DMS 273 (cell line): ENCODE data around the gene HTR3C.
"Not testable (repeated sequence)": the region's sequence is repeated elsewhere in the genome, so short reads cannot be mapped to it uniquely, and the experiment has no call there.

Source experiments
- DNase-seq: peaks from one replicate; lab custom pipeline; 2025; ENCODE audit not compliant: unreplicated experiment; lab: John Stamatoyannopoulos, UW

HTR3C gene

GRCh38 chr3:184030536-184030935 lies 22.3 kb upstream of the HTR3C start:
- no peak for DNase-seq

DNA sequence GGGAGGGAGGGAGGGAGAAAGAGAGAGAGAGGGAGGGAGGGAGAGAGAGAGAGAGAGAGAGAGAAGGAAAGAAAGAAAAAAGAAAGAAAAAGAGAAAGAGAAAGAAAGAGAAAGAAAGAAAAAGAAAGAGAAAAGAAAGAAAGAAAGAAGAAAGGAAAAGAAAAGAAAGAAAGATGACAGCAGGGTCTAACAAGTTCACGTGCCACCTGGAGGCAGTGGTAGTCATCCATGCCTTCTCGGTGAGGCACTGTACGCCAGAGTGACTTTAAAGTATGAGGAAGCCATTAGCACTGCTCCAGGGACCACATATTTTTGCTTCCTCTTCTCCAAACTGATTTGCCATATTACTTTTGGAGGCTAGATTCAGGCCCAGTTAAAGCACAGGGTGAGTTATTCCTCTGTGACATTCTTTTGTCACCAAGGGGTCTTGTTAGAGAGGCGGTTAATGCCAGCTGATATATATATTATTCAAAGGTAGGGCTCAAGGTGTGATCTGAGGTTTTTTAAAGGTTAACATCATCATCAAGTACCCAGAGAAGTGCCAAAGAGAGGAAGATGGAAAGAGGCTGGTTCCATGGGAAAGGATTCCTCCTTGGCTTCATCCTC lies 21.6 kb upstream of the HTR3C start, which contains the start of gene HTR3D:
HTR3D (plus strand) TSS at position 556 of the 606 bp plus-strand sequence; CDS start at position 556, 0 bp downstream.
- DNase-seq, result no peak

DNA sequence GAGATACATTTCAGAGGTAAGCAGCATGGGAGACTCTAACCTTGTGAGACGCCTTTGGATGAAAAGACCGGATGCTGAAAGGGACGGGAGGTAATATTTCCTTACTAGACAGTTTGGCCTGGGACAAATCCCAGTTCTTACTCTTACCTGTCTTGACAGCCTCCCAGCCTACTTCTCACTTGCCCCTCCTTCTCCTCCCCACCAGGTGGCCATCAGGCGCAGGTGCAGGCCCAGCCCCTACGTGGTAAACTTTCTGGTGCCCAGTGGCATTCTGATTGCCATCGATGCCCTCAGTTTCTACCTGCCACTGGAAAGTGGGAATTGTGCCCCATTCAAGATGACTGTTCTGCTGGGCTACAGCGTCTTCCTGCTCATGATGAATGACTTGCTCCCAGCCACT lies 15.0 kb upstream of the HTR3C start:
- DNase-seq, result no peak

- not testable (repeated sequence) for DNase-seq
Observed at GRCh38 chr3:184038307-184038706, 14.5 kb upstream of the HTR3C start.

- peak; percentile 32 for DNase-seq
Observed at GRCh38 chr3:184039414-184039813, 13.4 kb upstream of the HTR3C start.

- peak; percentile 81 for DNase-seq
Observed at GRCh38 chr3:184040010-184040409, 12.8 kb upstream of the HTR3C start.

- no peak for DNase-seq
Observed at GRCh38 chr3:184042617-184043016, 10.2 kb upstream of the HTR3C start.

DNA sequence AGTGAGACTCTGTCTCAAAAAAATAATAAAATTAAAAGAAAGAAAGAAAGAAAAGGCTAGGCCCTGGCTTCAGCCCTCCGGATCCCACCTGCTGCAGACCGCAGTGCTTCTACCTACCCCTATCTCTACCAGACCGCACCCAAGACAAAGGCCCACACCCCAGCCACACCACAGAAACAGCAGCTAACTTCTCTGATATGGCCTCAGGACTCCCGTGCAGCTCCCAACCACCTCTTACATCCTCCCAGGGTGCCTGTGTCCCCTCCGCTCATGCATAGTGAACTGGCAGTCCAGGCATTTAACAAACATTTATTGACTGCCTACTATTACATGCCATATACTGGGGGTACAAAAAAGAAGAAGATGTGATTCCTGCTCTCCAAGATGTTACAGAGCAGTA lies 6.9 kb upstream of the HTR3C start:
- no peak for DNase-seq

DNA sequence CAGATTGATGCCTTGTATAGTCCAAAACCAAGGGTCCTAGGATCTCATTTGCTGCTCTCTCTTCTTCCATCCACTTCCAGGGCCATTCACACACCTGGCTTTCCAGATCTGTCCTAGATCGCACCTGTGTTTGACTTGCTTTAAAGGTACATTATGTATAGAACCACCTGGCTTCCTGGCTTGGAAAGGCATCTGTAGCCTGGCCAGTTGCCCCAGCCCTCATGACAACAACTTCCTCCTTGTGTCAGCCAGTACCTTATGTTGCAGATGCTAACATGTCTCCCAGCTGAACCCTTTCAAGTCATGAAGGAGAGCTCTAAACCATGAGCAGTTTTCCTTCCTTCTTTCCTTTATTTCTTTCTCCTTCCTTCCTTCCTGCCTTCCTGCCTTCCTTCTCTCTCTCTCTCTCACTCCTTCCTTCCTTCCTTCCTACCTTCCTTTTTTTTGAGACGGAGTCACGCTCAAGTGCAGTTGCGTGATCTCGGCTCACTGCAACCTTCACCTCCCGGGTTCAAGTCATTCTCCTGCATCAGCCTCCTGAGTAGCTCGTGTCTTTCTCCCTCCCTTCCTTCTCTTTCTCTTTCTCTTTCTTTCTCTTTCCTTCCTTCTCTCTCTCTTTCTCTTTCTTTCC lies 2.5 kb upstream of the HTR3C start:
- peak; percentile 23 for DNase-seq

GRCh38 chr3:184058029-184058428 lies 5.2 kb downstream of the HTR3C start:
- no peak for DNase-seq

DNA sequence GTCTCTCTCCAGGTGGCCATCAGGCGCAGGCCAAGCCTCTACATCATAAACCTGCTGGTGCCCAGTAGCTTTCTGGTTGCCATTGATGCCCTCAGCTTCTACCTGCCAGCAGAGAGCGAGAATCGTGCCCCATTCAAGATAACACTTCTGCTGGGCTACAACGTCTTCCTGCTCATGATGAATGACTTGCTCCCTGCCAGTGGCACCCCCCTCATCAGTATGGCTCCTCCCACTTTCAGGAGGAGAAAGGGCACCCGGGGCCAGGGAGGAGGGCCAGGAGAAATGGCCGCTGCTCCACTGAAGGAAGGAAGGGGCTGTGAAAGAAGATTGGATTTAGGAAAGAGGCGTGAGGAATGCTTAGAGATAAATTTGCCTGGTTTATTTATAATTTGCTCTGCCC lies 6.6 kb downstream of the HTR3C start:
- no peak for DNase-seq

GRCh38 chr3:184062637-184063036 lies 9.8 kb downstream of the HTR3C start:
- DNase-seq, result no peak

GRCh38 chr3:184066211-184066610 lies 13.4 kb downstream of the HTR3C start:
- no peak for DNase-seq

DNA sequence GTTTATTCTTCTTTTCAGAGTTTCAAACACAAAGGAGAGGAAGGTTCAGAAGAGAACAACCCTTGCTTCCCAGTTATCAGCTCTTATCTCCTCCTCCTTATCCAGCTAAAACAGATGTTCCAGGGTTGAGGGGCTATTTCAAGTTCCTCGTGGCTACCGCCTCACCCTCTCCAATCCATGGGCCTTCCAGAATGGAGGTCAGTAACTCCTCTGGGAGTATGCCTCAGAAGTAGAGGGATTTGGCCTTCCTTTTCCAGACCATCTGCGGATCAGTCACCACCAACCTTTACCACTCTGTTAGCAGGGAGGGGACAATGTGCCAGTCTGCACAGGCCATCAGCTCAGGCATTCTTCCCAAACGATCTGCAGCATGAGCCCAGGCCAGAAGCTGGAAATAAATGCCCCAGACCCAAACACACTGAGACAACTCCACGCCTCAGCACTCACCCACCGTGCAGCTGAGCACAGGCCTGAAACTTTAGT lies 14.8 kb downstream of the HTR3C start:
- no peak for DNase-seq

DNA sequence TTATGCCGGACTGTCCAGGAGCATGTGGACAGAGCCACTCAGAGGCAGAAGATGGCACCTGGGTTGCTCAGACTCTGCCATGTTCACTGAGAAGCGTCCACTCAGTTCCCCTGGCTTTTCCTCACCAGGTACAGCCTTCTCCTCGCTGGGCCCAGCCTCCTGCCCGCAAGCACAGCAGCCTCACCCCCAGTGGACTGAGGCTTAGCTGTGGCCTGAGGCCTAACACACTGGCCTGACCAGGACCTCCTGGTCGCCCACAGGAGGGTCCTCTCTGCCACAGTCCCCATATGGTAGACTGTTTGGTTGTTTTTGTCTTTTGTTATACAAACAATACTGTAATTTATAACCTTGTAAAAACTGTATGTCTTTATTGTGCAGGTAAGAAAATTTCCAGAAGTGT lies 15.5 kb downstream of the HTR3C start:
- DNase-seq, result no peak

GRCh38 chr3:184071142-184071541 lies 18.3 kb downstream of the HTR3C start:
- DNase-seq, result not testable (repeated sequence)

DNA sequence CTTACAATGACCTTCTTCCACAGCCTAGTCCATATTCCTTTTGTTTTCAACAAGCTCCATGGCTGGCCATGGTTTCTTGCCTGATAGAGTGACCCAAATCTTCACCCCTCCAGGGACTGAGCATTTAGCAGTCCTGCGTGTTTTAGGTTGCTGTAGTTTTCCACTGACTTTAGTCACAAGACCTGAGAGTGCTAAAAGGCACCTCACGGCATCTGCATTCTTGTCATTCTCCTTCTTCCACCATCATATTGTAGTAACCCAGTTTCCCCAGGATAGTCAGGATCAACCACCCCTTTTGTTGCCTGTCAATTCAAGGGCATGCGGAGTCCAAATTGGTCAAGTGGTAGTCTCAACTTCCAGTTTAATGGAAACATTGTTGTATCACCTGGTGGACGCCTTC lies 20.8 kb downstream of the HTR3C start:
- no peak for DNase-seq

DNA sequence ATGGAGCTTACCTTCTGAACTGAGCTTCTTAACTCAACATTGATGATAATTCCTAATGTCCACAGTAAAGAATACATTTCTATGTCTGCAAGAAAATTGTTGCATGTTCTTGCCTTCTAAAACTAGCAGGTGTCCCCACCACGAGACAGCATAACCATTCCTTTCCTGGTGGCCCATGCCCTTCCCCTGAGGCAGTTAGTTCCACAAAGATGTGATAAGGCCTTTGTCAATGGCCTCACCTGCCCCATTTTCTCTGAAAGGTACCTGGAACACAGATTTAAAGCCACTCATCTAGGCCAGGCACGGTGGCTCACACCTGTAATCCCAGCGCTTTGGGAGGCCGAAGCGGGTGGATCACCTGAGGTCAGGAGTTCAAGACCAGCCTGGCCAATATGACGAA lies 23.1 kb downstream of the HTR3C start:
- DNase-seq, result no peak

DNA sequence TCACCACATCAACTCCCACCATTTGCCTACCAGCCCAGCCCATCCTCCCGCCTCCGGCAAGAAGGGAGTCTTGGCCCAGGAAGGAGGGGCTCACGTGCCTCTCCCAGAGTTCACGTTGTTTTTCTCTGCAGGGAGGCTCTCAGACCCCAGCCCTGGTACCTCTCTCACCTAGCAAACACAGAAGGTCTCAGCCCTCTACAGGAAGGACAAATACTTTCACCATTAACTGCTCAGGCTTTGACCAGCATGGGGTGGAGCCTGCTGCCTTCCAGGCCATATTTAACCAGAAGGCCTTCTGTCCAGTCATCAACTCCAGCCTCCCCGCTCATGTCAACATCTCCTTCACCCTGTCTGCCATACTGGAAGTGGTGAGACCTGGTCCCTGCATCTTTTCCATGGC lies 25.0 kb downstream of the HTR3C start:
- DNase-seq, result no peak

DNA sequence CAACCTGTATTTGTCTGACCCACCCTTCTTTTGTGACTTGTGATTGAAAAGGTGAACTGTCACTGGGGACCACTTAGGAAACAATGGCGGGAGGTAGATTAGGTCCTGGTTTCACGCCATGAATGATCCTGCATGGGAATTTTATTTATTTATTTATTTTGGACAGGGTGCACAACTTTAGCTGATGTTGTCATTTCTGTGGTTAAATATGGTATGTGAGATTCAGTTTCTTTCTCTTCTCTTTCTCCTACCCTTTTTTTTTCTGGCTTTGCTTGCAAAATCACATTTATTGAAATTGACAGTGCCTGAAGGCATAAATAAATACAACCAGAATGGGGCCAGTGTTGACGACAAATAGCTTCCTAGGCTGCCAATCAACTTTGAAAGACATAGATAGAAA lies 26.0 kb downstream of the HTR3C start:
- DNase-seq, result no peak

DNA sequence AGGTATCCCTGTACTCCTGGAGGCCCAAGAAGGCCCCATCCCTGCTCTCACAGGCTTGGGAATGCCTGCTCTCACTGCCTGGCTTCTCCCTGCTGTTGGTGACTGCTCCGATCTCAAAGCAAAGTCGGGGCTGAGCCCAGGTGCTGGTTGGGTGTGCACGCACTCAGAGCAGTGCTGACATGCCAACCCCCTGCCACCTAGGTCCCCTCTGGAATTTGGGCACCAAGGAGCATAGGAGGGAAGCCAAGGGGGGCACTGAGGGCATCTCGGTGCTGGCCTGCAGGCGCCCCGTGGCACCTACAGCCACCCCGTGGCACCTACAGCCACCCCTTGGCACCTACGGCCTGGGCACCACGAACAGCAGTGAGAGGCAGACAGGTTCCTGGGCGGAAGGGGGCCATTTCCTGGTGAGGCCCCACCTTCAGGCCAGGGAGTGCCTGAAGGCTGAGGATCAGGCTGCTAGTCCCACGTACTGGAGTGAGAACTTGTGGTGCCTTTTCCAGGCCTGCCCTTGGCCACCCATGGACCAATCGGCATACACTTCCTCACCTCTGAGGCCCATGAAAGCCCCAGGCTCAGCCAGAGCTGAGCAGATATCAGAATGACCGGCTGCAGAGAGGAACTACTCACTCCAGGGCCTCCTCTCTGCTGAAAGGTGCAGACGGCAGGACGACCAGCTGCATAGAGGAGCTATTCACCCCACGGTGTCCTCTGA lies 28.4 kb downstream of the HTR3C start:
- DNase-seq, result no peak

GRCh38 chr3:184082034-184082433 lies 29.2 kb downstream of the HTR3C start:
- no peak for DNase-seq
